SU-DHL-6 (cell line): ENCODE data around the gene TNIP1.

Source experiments
- CTCF ChIP-seq: fragments of 200-600 bp; sonication (generic); IDR thresholded peaks from one replicate; pipeline ENCODE4 v1.5.1; 2017; ENCODE audit warnings: antibody characterized with exemption, mild to moderate bottlenecking, low read length, moderate library complexity; ENCODE audit not compliant: insufficient read depth, poor library complexity, severe bottlenecking
- EZH2phosphoT487 ChIP-seq: fragments of 200-600 bp; sonication (generic), shearing (Covaris generic); conservative IDR thresholded peaks from 2 replicates; pipeline ENCODE4 v1.6.1; 2018; ENCODE audit warnings: mild to moderate bottlenecking, antibody characterized with exemption, low read length, moderate library complexity, mixed read lengths

GRCh38 chr5:151107084-151107483, 26.2 kb upstream of the TNIP1 start:
- TF ChIP-seq CTCF (no peak), EZH2phosphoT487 (no peak)
